HCT116 (cell line): Measurements from ENCODE around the gene ZBTB16. TPM values are rescaled to one million over a fixed set of nuclear protein-coding genes. Genes with fewer than 3 reads are reported as not detected.

ENCODE experiments used
- ATAC-seq: fragments of 200-7000 bp; cut with Tn5 transposase; 2 replicates; pipeline ENCODE4 v1.9.1; 2020; ENCODE audit warnings: mild to moderate bottlenecking, moderate library complexity
- BruUV-seq: library from RNA; stranded (reverse); fragments of 400-500 nt; replicated peaks from 2 replicates; lab custom pipeline; 2021; lab: Mats Ljungman, UMichigan
- CTCF ChIA-PET: fragments of 300-600 bp; sonication (Branson Sonifier 250); formaldehyde crosslinking; loops from one replicate; lab custom pipeline; 2021; ENCODE audit warnings: antibody characterized with exemption; lab: Charles Lee
- POLR2A ChIA-PET: fragments of 300-600, 350-600 bp; sonication (Branson Sonifier 250); formaldehyde crosslinking; loops from one replicate; lab custom pipeline; 2021; ENCODE audit warnings: antibody characterized with exemption; lab: Charles Lee
- RAD21 ChIA-PET, 2 experiments: fragments of 300-600 bp; sonication (Branson Sonifier 250); formaldehyde crosslinking; loops; one replicate each; lab custom pipeline; 2023; ENCODE audit warnings: low total read pairs in 2 of 2; ENCODE audit not compliant: uncharacterized antibody in 2 of 2, unreplicated experiment in 2 of 2, low non-redundant PET in 1 of 2; lab: Charles Lee
- DNase-seq: peaks from one replicate; pipeline ENCODE4 v3.0.0-alpha.2; 2010; ENCODE audit warnings: low read depth, low spot score
- H2AFZ ChIP-seq: fragments of 200-600 bp; shearing (Covaris generic), sonication (generic); 2 replicates; pipeline ENCODE4 v1.6.1; 2017; ENCODE audit warnings: low read depth, mixed run types, mixed read lengths, antibody characterized with exemption, low read length; ENCODE audit not compliant: poor library complexity, severe bottlenecking
- H3K27ac ChIP-seq: 2 replicates; pipeline ENCODE4 v1.5.1; 2012; ENCODE audit warnings: low read depth, low read length
- H3K27me3 ChIP-seq: fragments of 200-600 bp; sonication (generic); 2 replicates; pipeline ENCODE4 v1.6.1; 2016; ENCODE audit warnings: mixed run types, low read length, mixed read lengths; ENCODE audit not compliant: insufficient read depth
- H3K36me3 ChIP-seq, 2 experiments: fragments of 200-500 bp in 1 of 2; fragments of 200-600 bp in 1 of 2; sonication (Bioruptor generic) in 1 of 2; sonication (generic) in 1 of 2; 2 replicates each; pipeline versions ENCODE4 v1.5.1 to v1.6.1; 2014 to 2016; ENCODE audit warnings: low read length in 2 of 2, inconsistent platforms in 1 of 2, mixed read lengths in 1 of 2, mixed run types in 1 of 2; ENCODE audit not compliant: insufficient read depth in 2 of 2, control insufficient read depth in 1 of 2
- H3K4me1 ChIP-seq, 2 experiments: fragments of 200-600 bp in 1 of 2; sonication (generic) in 1 of 2; 2 replicates each; pipeline versions ENCODE4 v1.5.1 to v1.6.1; 2012 to 2017; ENCODE audit warnings: low read length in 2 of 2, inconsistent platforms in 1 of 2, mild to moderate bottlenecking in 1 of 2, mixed read lengths in 1 of 2, mixed run types in 1 of 2, moderate library complexity in 1 of 2; ENCODE audit not compliant: insufficient read depth in 2 of 2, control insufficient read depth in 1 of 2
- H3K4me2 ChIP-seq: fragments of 200-600 bp; sonication (generic); 2 replicates; pipeline ENCODE4 v1.6.1; 2017; ENCODE audit warnings: mixed run types, low read length, mixed read lengths
- H3K4me3 ChIP-seq, 2 experiments: fragments of 200-600 bp in 1 of 2; sonication (generic) in 1 of 2; replicated peaks in 1 of 2; 2 replicates each; pipeline ENCODE4 v1.5.1; 2011 to 2016; ENCODE audit warnings: low read length in 2 of 2, control low read depth in 1 of 2, low read depth in 1 of 2, mild to moderate bottlenecking in 1 of 2, mixed read lengths in 1 of 2, mixed run types in 1 of 2
- H3K79me2 ChIP-seq: fragments of 200-600 bp; sonication (generic); 2 replicates; pipeline ENCODE4 v1.6.1; 2017; ENCODE audit warnings: mild to moderate bottlenecking, mixed run types, low read length, moderate library complexity, mixed read lengths; ENCODE audit not compliant: insufficient read depth
- H3K9ac ChIP-seq: fragments of 200-600 bp; sonication (generic); 2 replicates; pipeline ENCODE4 v1.6.1; 2016; ENCODE audit warnings: low read length, mixed read lengths
- H3K9me2 ChIP-seq: fragments of 200-600 bp; sonication (generic), shearing (Covaris generic); 2 replicates; pipeline ENCODE4 v1.6.1; 2017; ENCODE audit warnings: mixed run types, mild to moderate bottlenecking, moderate library complexity; ENCODE audit not compliant: insufficient read depth
- H3K9me3 ChIP-seq, 2 experiments: fragments of 200-500 bp in 1 of 2; fragments of 200-600 bp in 1 of 2; sonication (Bioruptor generic) in 1 of 2; sonication (generic) in 1 of 2; 2 replicates each; pipeline ENCODE4 v1.6.1; 2014 to 2017; ENCODE audit warnings: low read length in 2 of 2, mixed read lengths in 2 of 2, inconsistent platforms in 1 of 2, low read depth in 1 of 2, mild to moderate bottlenecking in 1 of 2, mixed run types in 1 of 2, moderate library complexity in 1 of 2; ENCODE audit not compliant: control insufficient read depth in 1 of 2, insufficient read depth in 1 of 2
- H4K20me1 ChIP-seq: fragments of 200-600 bp; sonication (generic), shearing (Covaris generic); 2 replicates; pipeline ENCODE4 v1.6.1; 2017; ENCODE audit warnings: mixed run types, mild to moderate bottlenecking, moderate library complexity; ENCODE audit not compliant: insufficient read depth
- CBX3 ChIP-seq: IDR thresholded peaks from 2 replicates; pipeline ENCODE4 v1.6.1; 2012; ENCODE audit warnings: low read depth
- CEBPB ChIP-seq: IDR thresholded peaks from 2 replicates; pipeline ENCODE4 v1.6.1; 2012; ENCODE audit warnings: low read depth
- CTCF ChIP-seq, 3 experiments: fragments of 200-600 bp in 1 of 3; sonication (generic) in 1 of 3; IDR thresholded peaks in 2 of 3; conservative IDR thresholded peaks in 1 of 3; 2 replicates each; pipeline ENCODE4 v1.5.1; 2012 to 2017; ENCODE audit warnings: low read depth in 2 of 3, low read length in 2 of 3, antibody characterized with exemption in 1 of 3, borderline replicate concordance in 1 of 3, control low read depth in 1 of 3, mild to moderate bottlenecking in 1 of 3, mixed read lengths in 1 of 3, mixed run types in 1 of 3, moderate library complexity in 1 of 3; ENCODE audit not compliant: insufficient read depth in 1 of 3
- EGR1 ChIP-seq: IDR thresholded peaks from 2 replicates; pipeline ENCODE4 v1.6.1; 2012; ENCODE audit warnings: low read depth
- RAD21 ChIP-seq: IDR thresholded peaks from 2 replicates; pipeline ENCODE4 v1.6.1; 2012; ENCODE audit warnings: low read depth, mild to moderate bottlenecking
- REST ChIP-seq: IDR thresholded peaks from 2 replicates; pipeline ENCODE4 v1.6.1; 2012; ENCODE audit warnings: low read depth
- SIN3A ChIP-seq: IDR thresholded peaks from 2 replicates; pipeline ENCODE4 v1.6.1; 2012; ENCODE audit warnings: low read depth
- SRF ChIP-seq: IDR thresholded peaks from 2 replicates; pipeline ENCODE4 v1.6.1; 2012; ENCODE audit warnings: low read depth
- ZFX ChIP-seq: fragments of 450-650 bp; IDR thresholded peaks from 2 replicates; pipeline ENCODE4 v1.6.1; 2017
- intact Hi-C: fragments of 100-400 bp; cut with micrococcal nuclease; formaldehyde crosslinking; loops from 2 replicates; pipeline ENCODE4 v1.10.0; 2022
- total RNA-seq: library from RNA; stranded (reverse); gene quantifications from one replicate; pipeline ENCODE4 v1.2.1, GENCODE V29; 2021; ENCODE audit not compliant: unreplicated experiment
- TF ChIP-seq, protein P1 (sequence below): IDR thresholded peaks from 2 replicates; pipeline ENCODE4 v1.6.1; 2011; ENCODE audit warnings: mild to moderate bottlenecking, low read length, moderate library complexity; ENCODE audit not compliant: insufficient replicate concordance; ENCODE audit errors: extremely low read depth

The ZBTB16 gene
- total RNA-seq, 1 experiment from 2014 or later: 0.30 TPM

DNA sequence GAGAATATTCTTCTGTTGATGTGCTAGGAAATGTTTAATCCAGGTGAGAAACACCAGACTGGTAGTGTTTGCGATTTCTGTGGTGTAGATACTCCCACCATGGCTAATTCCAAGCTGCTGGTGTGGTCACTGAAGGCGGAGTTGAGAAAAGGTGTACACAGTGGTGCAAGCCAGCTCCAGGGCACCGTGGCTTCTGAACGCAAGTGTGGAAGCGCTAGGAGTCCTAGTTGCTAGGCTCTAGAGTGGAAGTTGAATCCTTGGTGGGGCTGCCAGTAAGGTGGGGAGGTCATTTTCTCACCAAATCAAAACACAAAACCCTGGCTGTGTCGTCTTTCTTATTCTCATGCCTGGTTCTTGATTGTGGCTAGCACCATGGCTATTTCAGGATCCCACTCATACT is 61.6 kb downstream of the ZBTB16 start:
- Histone ChIP-seq H3K9me2 (no peaks in the 10 kb centered on the region), H3K27me3 (peaks cover 70% of the 10 kb centered on the region), H3K79me2 (no peaks in the 10 kb centered on the region), H3K9me3 (no peaks in the 10 kb centered on the region), H3K9ac (no peak overlapping the region), H4K20me1 (no peaks in the 10 kb centered on the region), H2AFZ (no peak overlapping the region), H3K4me2 (no peak overlapping the region), H3K4me3 (no peak overlapping the region), H3K4me1 (no peaks in the 10 kb centered on the region), H3K27ac (no peak overlapping the region), H3K36me3 (no peaks in the 10 kb centered on the region)
- ChIA-PET RAD21 (no interaction called here), CTCF (no interaction called here), POLR2A (no interaction called here)
- BruUV-seq: no TSS peak
- DNase-seq (no peak), ATAC-seq (no peak)
- TF ChIP-seq SRF (no peak), EGR1 (no peak), ZFX (no peak), RAD21 (no peak), CTCF (IDR thresholded peaks at IDR 0.05 in 2 of 3, conservative IDR thresholded peaks at IDR 0.05 in 1 of 3; ENCODE audit: borderline replicate concordance in 1 of 3, insufficient read depth in 1 of 3, low read depth in 2 of 3, low read length in 2 of 3) (no peak), REST (no peak), CBX3 (no peak), SIN3A (no peak), CEBPB (no peak)
- TF ChIP-seq, protein P1, sequence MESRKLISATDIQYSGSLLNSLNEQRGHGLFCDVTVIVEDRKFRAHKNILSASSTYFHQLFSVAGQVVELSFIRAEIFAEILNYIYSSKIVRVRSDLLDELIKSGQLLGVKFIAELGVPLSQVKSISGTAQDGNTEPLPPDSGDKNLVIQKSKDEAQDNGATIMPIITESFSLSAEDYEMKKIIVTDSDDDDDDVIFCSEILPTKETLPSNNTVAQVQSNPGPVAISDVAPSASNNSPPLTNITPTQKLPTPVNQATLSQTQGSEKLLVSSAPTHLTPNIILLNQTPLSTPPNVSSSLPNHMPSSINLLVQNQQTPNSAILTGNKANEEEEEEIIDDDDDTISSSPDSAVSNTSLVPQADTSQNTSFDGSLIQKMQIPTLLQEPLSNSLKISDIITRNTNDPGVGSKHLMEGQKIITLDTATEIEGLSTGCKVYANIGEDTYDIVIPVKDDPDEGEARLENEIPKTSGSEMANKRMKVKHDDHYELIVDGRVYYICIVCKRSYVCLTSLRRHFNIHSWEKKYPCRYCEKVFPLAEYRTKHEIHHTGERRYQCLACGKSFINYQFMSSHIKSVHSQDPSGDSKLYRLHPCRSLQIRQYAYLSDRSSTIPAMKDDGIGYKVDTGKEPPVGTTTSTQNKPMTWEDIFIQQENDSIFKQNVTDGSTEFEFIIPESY: no peak
- intact Hi-C loops: no loop called here
